Measurements from ENCODE around the gene GGT5.
"Not testable (repeated sequence)": the region's sequence is repeated elsewhere in the genome, so short reads cannot be mapped to it uniquely, and the experiment has no call there.

The GGT5 gene

GRCh38 chr22:24205438-24206195, 39.3 kb downstream of the GGT5 start:
- DNase-seq (ENCODE audit: low read depth in 2 of 2), result no peak

DNA sequence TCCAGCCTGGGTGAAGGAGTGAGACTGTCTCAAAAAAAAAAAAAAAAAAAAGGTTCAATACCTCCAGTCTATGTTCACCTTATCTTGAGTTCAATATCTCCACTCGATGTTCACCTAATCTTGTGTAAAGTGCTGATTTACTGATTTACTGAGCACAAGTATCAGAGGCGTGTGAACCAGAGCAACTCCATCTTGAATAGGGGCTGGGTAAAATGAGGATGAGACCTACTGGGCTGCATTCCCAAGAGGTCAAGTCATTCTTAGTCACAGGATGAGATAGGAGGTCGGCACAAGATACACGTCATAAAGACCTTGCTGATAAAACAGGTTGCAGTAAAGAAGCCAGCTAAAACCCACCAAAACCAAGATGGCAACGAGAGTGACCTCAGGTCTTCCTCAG, 41.0 kb downstream of the GGT5 start:
- DNase-seq (ENCODE audit: low read depth in 2 of 2), result not testable (repeated sequence)

DNA sequence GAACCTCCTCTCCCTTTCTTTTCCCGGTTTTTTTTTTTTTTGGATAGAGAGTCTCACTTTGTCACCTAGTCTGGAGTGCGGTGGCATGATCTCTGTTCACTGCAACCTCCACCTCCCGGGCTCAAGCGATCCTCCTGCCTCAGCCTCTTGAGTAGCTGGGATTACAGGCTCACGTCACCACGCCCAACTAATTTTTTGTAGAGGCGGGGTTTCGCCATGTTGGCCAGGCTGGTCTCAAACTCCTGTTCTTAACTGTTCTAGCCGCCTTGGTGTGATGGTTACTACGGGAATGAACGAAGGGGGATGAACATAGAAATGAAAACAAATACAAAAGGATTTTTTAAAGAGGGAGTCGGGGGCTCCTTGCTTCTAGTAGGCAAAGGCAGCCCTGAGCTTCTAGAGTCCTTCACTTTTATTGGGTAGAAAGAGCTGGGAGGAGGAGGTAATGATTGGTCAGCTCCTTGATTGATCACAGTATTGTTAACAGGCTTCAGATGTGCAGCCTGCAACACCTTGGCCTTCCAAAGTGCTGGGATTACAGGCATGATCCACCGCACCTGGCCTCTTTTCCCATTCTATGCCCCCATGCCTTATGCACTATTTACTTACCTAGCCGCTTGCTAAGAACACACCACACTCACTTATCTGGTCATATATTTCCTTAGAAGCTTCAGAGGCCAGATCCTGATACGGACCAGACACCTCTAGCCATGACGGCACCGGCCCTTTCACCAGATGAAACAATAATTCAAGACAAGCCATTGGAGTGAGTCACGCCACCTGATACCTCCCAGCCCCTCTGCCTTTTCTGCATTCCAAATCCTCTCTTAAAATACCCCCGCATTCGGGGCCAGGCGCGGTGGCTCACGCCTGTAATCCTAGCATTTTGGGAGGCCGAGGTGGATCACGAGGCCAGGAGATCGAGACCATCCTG, 42.9 kb downstream of the GGT5 start:
- DNase-seq (ENCODE audit: low read depth in 2 of 2), result no peak

GRCh38 chr22:24200619-24201212, 44.2 kb downstream of the GGT5 start:
- no peak for DNase-seq (ENCODE audit: low read depth in 2 of 2)

DNA sequence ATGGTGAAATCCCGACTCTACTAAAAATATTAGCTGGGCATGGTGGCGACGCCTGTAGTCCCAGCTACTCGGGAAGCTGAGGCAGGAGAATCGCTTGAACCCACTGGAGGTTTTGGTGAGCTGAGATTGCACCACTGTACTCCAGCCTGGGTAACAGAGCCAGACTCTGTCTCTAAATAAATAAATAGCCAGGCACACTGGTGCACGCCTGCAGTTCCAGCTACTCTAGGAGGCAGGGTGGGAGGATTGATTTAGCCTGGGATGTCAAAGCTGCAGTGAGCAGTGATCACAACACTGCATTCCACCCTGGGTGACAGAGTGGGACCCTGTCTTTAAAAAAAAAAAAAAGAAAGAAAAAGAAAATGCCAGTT, 46.2 kb downstream of the GGT5 start:
- DNase-seq (ENCODE audit: low read depth in 2 of 2), result no peak

- DNase-seq (ENCODE audit: low read depth in 2 of 2), result no peak
Measured at GRCh38 chr22:24191893-24192292, 53.0 kb downstream of the GGT5 start.

GRCh38 chr22:24191381-24191841, 53.5 kb downstream of the GGT5 start:
- DNase-seq (ENCODE audit: low read depth in 2 of 2), result no peak

DNA sequence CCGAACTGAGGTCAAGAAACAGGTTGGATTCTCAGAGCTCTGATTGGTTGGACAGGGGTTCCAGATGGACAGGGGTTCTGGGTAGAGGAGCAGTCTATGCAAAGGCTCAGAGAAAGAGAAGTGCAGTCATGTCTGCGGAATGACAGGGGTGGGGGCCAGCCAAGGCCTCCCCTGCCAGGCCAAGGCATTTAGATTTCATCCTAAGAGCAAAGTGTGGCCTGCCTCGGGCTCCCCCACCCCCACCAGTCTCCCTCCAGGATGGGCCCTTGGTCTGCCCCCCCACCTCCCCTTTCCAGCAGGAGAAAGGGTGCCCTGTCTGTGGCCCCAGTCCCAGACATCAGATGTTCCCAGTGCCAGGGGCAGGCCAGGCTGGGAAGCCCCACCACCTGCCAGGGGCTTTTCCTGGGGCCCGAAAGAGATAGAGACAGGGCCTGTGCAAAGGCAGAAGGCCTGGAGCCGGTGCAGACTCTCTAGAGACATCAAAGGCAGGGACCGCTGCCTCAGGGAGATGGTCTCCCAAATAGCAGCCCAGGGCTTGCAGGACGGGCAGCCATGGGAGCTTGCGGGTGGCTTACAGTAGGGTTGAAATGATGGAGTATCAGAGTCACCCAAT, 54.2 kb downstream of the GGT5 start:
- no peak for DNase-seq (ENCODE audit: low read depth in 2 of 2)

GRCh38 chr22:24190159-24190540, 54.7 kb downstream of the GGT5 start:
- no peak for DNase-seq (ENCODE audit: low read depth in 2 of 2)

DNA sequence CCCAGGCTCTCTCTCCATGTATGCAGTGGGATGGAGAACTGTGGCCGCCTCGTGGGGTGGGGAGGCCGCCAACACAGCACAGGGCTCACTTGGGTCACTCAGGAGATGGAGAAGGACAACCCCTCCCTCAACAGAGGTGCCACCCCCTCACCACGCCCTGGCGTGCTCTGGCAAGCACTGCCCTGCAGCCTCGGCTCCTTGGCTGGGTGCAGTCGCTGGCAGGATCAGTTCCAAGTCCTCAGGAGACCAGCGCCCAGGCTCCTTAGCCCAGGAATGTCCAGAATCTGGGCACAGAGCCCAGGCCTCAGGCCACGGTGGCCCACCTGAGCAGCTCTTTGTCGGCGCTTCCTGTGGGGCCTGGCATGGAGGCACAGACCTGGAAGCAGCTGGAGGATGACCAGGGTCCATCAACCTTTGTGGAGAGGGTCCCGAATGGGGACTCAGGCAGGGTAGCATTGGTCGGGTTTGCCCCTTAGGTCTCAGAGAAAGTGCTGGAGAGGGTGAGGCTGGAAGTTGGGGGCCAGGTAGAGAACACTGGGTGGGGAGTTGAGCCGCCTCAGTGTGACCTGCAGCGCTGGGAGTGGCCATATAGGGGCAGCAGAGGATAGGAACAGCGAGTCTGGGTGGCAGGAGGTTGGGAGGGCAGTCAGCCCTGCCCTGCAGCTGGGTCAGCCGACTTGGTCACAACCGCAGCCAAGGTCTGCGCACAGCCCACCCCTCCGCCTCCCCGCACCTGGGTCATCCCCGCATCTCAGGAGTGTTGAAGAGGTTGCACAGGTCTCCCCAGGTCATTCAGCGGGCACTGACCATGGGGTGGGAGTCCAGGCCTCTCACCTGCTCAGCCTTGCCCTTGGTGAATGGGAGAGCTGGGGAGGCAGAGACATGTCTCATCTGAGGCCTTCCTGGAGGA, 55.4 kb downstream of the GGT5 start:
- peak in 1 of 2 experiments; percentile 40 for DNase-seq (ENCODE audit: low read depth in 2 of 2)

DNA sequence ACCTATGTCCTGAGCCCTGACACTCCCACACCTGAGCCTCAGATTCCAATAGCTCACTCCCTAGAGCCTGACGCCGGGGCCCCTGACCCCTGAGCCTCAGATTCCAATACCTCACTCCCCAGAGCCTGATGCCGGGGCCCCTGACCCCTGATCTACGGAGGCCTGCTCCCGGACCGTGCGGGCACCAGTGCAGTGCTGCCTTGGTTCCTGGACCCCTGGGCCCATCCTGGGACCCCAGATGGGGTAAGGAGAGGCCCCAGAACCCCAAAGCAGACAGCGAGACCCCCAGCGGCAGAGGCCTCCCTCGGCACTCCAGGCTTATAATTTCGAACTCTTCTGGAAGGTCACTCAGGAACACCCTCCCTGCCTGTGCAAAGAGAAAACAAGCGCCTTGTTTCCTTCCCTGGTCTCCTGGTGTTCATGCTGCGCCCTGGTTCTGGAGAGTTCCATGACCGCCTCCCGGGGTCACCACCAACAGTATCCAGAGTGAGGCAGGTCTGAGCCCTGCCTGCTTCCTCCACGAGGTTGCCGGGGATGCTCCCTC, 56.1 kb downstream of the GGT5 start:
- no peak for DNase-seq (ENCODE audit: low read depth in 2 of 2)

DNA sequence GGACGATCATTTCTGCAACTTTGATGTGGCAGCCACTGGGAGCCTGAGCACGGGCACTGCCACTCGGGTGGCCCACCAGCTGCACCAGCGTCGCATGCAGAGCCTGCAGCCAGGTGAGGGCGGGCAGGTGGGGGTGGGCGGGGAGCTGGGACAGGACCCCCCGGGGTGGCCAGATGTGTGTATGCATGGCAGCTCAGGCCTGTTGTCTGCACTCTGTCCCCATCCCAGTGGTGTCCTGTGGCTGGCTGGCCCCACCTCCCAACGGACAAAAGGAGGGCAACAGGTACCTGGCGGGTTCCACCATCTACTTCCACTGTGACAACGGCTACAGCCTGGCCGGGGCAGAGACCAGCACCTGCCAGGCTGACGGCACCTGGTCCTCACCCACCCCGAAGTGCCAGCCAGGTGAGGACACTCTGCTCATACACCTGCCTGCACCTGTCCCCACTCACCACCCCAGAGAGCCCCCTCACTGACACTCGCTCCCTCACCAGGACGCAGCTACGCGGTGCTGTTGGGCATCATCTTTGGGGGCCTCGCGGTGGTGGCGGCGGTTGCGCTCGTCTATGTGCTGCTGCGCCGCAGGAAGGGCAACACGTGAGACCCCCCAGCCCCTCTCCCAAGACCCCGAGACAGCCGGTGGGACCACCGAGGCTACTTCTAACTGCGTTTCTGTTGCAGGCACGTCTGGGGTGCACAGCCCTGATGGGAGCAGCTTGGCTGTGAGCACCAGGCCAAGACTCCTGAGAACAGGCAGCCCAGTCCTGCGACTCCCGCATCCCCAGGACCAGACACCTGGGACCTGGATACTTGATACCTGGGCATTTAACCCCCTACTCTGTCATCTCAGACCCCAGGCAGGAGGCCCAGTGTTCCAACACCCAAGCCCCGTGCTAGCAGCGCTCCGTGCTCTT, 56.9 kb downstream of the GGT5 start:
- DNase-seq (ENCODE audit: low read depth in 2 of 2), result no peak

DNA sequence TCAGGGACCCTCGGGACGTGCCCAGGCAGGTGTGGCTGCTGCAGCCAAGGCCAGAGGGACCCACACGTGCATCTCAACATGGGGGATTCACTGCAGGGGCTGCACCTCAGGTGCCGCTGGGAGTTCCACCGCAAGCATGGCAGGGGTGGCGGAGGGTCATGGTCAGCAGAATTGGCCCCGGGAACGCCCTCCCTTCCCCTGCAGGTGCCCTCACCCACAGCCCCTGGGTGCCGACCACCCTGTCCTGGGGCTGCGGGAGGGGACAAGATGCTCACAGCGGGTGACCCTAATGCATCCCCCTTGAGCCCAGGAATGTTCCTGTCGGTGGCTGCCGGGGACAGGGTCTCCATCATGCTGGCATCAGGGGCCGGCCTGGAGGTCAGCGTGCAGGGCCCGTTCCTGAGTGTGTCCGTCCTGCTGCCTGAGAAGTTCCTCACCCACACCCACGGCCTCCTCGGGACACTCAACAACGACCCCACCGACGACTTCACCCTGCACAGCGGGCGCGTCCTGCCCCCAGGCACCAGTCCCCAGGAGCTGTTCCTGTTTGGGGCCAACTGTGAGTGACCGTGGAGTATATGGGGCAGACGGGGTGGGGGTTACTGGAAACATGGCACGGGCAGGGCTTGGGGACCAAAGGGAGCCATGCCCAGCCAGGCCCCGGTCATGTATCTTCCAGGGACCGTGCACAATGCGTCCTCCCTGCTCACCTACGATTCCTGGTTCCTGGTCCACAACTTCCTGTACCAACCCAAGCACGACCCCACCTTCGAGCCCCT, 57.8 kb downstream of the GGT5 start:
- no peak for DNase-seq (ENCODE audit: low read depth in 2 of 2)

- DNase-seq (ENCODE audit: low read depth in 2 of 2), result no peak
Measured at GRCh38 chr22:24186352-24186740, 58.5 kb downstream of the GGT5 start.

DNA sequence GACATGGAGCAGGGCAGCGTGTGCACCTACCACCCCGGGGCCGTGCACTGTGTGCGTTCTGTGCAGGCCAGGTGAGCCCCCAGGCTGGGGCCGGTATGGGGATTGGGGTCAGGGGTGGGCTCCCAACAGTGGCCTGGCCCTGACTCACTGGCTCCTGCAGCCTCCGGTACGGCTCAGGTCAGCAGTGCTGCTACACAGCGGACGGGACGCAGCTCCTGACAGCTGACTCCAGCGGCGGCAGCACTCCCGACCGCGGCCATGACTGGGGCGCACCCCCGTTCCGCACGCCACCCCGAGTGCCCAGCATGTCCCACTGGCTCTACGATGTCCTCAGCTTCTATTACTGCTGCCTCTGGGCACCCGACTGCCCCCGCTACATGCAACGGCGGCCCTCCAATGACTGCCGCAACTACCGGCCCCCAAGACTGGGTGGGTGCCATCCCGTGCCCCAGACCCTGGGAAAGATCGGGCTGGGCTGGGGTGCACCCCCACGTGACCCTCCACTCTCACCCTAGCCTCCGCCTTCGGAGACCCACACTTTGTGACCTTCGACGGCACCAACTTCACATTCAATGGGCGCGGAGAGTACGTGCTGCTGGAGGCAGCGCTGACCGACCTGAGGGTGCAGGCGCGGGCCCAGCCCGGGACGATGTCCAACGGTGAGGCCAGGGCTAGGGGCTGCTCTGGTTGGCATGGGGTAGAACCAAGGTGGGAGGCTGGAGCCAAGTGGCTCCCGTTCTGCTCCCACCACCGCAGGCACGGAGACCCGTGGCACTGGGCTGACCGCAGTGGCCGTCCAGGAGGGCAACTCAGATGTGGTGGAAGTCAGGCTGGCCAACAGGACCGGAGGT, 59.2 kb downstream of the GGT5 start:
- no peak for DNase-seq (ENCODE audit: low read depth in 2 of 2)

GRCh38 chr22:24185001-24185500, 59.8 kb downstream of the GGT5 start:
- no peak for DNase-seq (ENCODE audit: low read depth in 2 of 2)

DNA sequence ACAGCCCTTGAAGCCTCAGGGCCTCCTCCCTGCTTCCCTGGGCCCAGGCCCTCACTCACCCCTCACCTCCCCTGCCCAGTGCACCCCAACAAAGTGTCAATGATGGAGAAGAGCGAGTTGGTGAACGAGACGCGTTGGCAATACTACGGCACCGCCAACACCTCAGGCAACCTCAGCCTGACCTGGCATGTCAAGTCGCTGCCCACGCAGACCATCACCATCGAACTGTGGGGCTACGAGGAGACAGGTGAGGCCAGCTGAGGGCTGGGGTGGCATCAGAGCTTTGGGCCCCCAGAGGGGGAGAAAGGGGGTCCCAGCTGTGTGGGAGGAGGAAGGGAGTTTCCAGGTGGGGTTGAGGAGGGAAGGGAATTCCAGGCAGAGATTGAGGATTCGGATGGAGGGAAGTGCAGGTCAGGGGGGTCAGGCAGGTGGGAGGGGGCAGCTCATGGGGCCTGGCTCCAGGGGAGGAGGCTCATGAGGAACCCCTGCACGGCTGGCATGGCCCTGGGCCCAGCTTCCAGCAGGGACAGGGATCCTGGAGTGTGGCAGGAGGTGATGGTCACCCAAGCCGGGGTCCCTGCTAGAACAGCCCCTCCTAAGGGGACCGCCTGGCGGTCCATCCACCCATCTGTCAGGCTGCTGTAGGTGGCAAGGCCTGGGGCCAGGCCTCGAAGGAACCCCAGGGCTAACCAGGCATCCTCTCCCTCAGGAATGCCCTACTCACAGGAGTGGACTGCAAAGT, 60.7 kb downstream of the GGT5 start:
- no peak for DNase-seq (ENCODE audit: low read depth in 2 of 2)
